Endothelial cell of umbilical vein (primary cell): ENCODE results near the gene FSTL4. TPM values are rescaled to one million over a fixed set of nuclear protein-coding genes. Genes with fewer than 3 reads are reported as not detected.

Experiments used
- BruUV-seq: library from RNA; stranded (reverse); fragments of 400-500 nt; replicated peaks from 2 replicates; lab custom pipeline; 2021; lab: Mats Ljungman, UMichigan
- CTCF ChIA-PET: fragments of 300-600, 350-600 bp; sonication (Branson Sonifier 250); formaldehyde crosslinking; loops from one replicate; lab custom pipeline; 2021; ENCODE audit warnings: antibody characterized with exemption, inconsistent platforms; lab: Charles Lee
- POLR2A ChIA-PET: fragments of 300-600, 350-600 bp; sonication (Branson Sonifier 250); formaldehyde crosslinking; loops from one replicate; lab custom pipeline; 2021; ENCODE audit warnings: antibody characterized with exemption, inconsistent platforms; lab: Charles Lee
- DNase-seq: peaks from one replicate; pipeline ENCODE4 v3.0.0-alpha.2; 2011; ENCODE audit warnings: low read depth, low spot score
- FAIRE-seq: peaks from 2 replicates; lab custom pipeline; 2011; peaks lifted over from hg19 to GRCh38; lab: Jason Lieb, UNC
- H2AFZ ChIP-seq: 2 replicates; pipeline ENCODE4 v1.6.0; 2012; ENCODE audit warnings: low read depth, low read length, control low read depth, inconsistent platforms
- H3K27ac ChIP-seq: 2 replicates; pipeline ENCODE4 v1.5.1; 2011; ENCODE audit warnings: low read depth, mild to moderate bottlenecking, control low read depth, low read length, moderate library complexity; ENCODE audit not compliant: insufficient read depth
- H3K27me3 ChIP-seq, 2 experiments: 2 replicates each; pipeline versions ENCODE4 v1.6.0 to v1.6.1; 2011; ENCODE audit warnings: low read length in 2 of 2, mixed read lengths in 1 of 2; ENCODE audit not compliant: control insufficient read depth in 2 of 2, insufficient read depth in 2 of 2
- H3K36me3 ChIP-seq, 2 experiments: 2 replicates in 1 of 2; 3 replicates in 1 of 2; pipeline ENCODE4 v1.5.1; 2011; ENCODE audit warnings: low read length in 2 of 2, mild to moderate bottlenecking in 1 of 2, moderate library complexity in 1 of 2; ENCODE audit not compliant: control insufficient read depth in 2 of 2, insufficient read depth in 2 of 2; ENCODE audit errors: extremely low read depth in 1 of 2
- H3K4me1 ChIP-seq: 3 replicates; pipeline ENCODE4 v1.5.1; 2011; ENCODE audit warnings: mild to moderate bottlenecking, low read length; ENCODE audit not compliant: control insufficient read depth, insufficient read depth; ENCODE audit errors: extremely low read depth
- H3K4me2 ChIP-seq: 2 replicates; pipeline ENCODE4 v1.6.1; 2011; ENCODE audit warnings: low read length, control low read depth, mixed read lengths; ENCODE audit not compliant: insufficient read depth
- H3K4me3 ChIP-seq, 3 experiments: fragments of 200-600 bp in 1 of 3; sonication (generic), shearing (Covaris generic) in 1 of 3; replicated peaks in 1 of 3; 2 replicates each; pipeline ENCODE4 v1.5.1; 2011 to 2016; ENCODE audit warnings: control low read depth in 3 of 3, low read length in 3 of 3, mild to moderate bottlenecking in 2 of 3, inconsistent platforms in 1 of 3, low read depth in 1 of 3, moderate library complexity in 1 of 3; ENCODE audit not compliant: insufficient read depth in 1 of 3
- H3K79me2 ChIP-seq: 2 replicates; pipeline ENCODE4 v1.6.0; 2012; ENCODE audit warnings: low read length, inconsistent platforms; ENCODE audit not compliant: control insufficient read depth, insufficient read depth
- H3K9ac ChIP-seq: replicated peaks from 2 replicates; pipeline ENCODE3; 2011; ENCODE audit warnings: low read length, control low read depth; ENCODE audit not compliant: insufficient read depth; ENCODE audit errors: extremely low read depth
- H3K9me1 ChIP-seq: replicated peaks from 3 replicates; pipeline ENCODE4 v1.6.0; 2011; ENCODE audit warnings: mild to moderate bottlenecking, low read length; ENCODE audit not compliant: control insufficient read depth, insufficient read depth; ENCODE audit errors: extremely low read depth
- H3K9me3 ChIP-seq: replicated peaks from 2 replicates; pipeline ENCODE4 v1.5.1; 2012; ENCODE audit warnings: low read length, inconsistent platforms; ENCODE audit not compliant: control insufficient read depth, insufficient read depth
- H4K20me1 ChIP-seq: replicated peaks from 2 replicates; pipeline ENCODE3; 2011; ENCODE audit warnings: mild to moderate bottlenecking, low read length; ENCODE audit not compliant: control insufficient read depth, insufficient read depth; ENCODE audit errors: extremely low read depth
- EZH2 ChIP-seq: IDR thresholded peaks from 2 replicates; pipeline ENCODE4 v1.6.1; 2012; ENCODE audit warnings: borderline replicate concordance, low read depth, mild to moderate bottlenecking, moderate library complexity, low read length, inconsistent platforms; ENCODE audit not compliant: severe bottlenecking
- FOS ChIP-seq: IDR thresholded peaks from 2 replicates; pipeline ENCODE4 v1.6.1; 2011; ENCODE audit warnings: mild to moderate bottlenecking, low read length, moderate library complexity, borderline replicate concordance; ENCODE audit not compliant: insufficient read depth
- GATA2 ChIP-seq: IDR thresholded peaks from 2 replicates; pipeline ENCODE4 v1.7.0; 2011; ENCODE audit warnings: low read depth, mild to moderate bottlenecking, moderate library complexity, mixed read lengths, low read length; ENCODE audit not compliant: insufficient read length, insufficient read depth
- JUN ChIP-seq: IDR thresholded peaks from 2 replicates; pipeline ENCODE4 v1.6.1; 2011; ENCODE audit warnings: borderline replicate concordance, low read depth; ENCODE audit not compliant: insufficient read length, insufficient read depth
- MYC ChIP-seq: IDR thresholded peaks from one replicate; pipeline ENCODE4 v1.6.1; 2011; ENCODE audit warnings: mild to moderate bottlenecking, low read depth, low read length
- POLR2A ChIP-seq: IDR thresholded peaks from 2 replicates; pipeline ENCODE4 v1.6.1; 2012; ENCODE audit warnings: low read depth, mild to moderate bottlenecking, control low read depth, low read length
- POLR2AphosphoS5 ChIP-seq: IDR thresholded peaks from 2 replicates; pipeline ENCODE4 v1.6.1; 2012; ENCODE audit warnings: low read depth, mild to moderate bottlenecking, control low read depth, low read length, moderate library complexity; ENCODE audit not compliant: insufficient read depth
- dilution Hi-C: fragments of 300-500 bp; cut with MboI; formaldehyde crosslinking; loops from one replicate; pipeline ENCODE4 v1.15.0; 2019; ENCODE audit warnings: low sequenced_read_pairs; ENCODE audit not compliant: extremely low pct_ligation_motif_present
- intact Hi-C: fragments of 100-400 bp; cut with micrococcal nuclease; formaldehyde crosslinking; loops from one replicate; pipeline ENCODE4 v1.10.0; 2022
- polyA plus RNA-seq, 4 experiments: library from polyadenylated mRNA; depleted of rRNA in 3 of 4; stranded (reverse) in 3 of 4; unstranded in 1 of 4; fragments of >200 nt; gene quantifications; 2 replicates each; pipeline versions ENCODE4 v1.2.1 to v1.2.3, GENCODE V29; 2011 to 2012; ENCODE audit warnings: missing spikeins in 1 of 4
- total RNA-seq: library from RNA; stranded (reverse); gene quantifications from 2 replicates; pipeline ENCODE4 v1.2.3, GENCODE V29; 2021
- TF ChIP-seq, protein P1 (sequence below), 2 donors: IDR thresholded peaks; 1 replicate in 1 of 2; 2 replicates in 1 of 2; pipeline ENCODE4 v1.5.1; 2011; ENCODE audit warnings: low read length in 2 of 2, mild to moderate bottlenecking in 2 of 2, moderate library complexity in 2 of 2, control low read depth in 1 of 2, inconsistent platforms in 1 of 2, low read depth in 1 of 2; ENCODE audit not compliant: insufficient read depth in 1 of 2; ENCODE audit errors: extremely low read depth in 1 of 2
- TF ChIP-seq, protein P2 (sequence below): IDR thresholded peaks from 2 replicates; pipeline ENCODE4 v1.6.1; 2011; ENCODE audit not compliant: insufficient read depth, insufficient read length

FSTL4 gene
- total and polyA plus RNA-seq, 2 donors (not counting 3 experiments of a cell fraction or from before 2014, with no cell fraction given), result 0.18 TPM; not detected in 1

DNA sequence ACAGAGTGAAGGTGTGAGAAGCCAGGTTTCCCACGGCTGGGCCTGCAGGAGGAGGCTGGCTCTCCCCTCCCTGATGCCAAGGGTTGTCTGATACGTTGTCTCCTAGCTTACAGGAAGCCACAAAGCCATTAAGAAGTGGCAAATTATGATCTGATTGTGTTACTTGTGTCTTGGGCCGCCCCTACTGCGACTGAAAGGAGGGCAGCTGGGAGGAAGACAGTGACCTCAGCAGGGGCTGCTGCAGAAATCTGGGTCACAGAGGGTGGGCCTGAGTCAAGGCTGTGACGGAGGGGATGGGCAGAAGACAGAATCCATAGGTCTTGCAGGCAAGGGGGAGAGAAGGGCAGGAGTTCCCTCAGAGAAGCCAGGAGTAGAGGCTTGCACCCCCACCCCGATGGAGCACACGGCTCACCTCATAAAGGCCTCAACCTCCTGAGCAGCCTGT, 145.0 kb downstream of the FSTL4 start:
- Histone ChIP-seq H3K9ac (no peak overlapping the region), H3K4me1 (no peaks in the 10 kb centered on the region), H3K36me3 (no peaks in the 10 kb centered on the region), H3K9me1 (no peaks in the 10 kb centered on the region), H3K79me2 (no peaks in the 10 kb centered on the region), H3K4me2 (no peak overlapping the region), H4K20me1 (no peaks in the 10 kb centered on the region), H3K27ac (no peak overlapping the region), H2AFZ (no peak overlapping the region), H3K4me3 (no peak overlapping the region), H3K9me3 (no peaks in the 10 kb centered on the region), H3K27me3 (peaks cover 0 to 2% of the 10 kb centered on the region in 2 experiments)
- ChIA-PET POLR2A (no interaction called here), CTCF (interaction anchor here (1.2 kb wide), 1 partner anchor 14 kb away, joined by 3 read pairs; no protein-coding TSS in a partner anchor)
- TF ChIP-seq GATA2 (no peak), MYC (no peak), JUN (no peak), POLR2AphosphoS5 (no peak), FOS (no peak), POLR2A (no peak)
- FAIRE-seq (no peak), DNase-seq (no peak)
- dilution Hi-C loops (no loop called here), intact Hi-C loops (no loop called here)
- no TSS peak for BruUV-seq

DNA sequence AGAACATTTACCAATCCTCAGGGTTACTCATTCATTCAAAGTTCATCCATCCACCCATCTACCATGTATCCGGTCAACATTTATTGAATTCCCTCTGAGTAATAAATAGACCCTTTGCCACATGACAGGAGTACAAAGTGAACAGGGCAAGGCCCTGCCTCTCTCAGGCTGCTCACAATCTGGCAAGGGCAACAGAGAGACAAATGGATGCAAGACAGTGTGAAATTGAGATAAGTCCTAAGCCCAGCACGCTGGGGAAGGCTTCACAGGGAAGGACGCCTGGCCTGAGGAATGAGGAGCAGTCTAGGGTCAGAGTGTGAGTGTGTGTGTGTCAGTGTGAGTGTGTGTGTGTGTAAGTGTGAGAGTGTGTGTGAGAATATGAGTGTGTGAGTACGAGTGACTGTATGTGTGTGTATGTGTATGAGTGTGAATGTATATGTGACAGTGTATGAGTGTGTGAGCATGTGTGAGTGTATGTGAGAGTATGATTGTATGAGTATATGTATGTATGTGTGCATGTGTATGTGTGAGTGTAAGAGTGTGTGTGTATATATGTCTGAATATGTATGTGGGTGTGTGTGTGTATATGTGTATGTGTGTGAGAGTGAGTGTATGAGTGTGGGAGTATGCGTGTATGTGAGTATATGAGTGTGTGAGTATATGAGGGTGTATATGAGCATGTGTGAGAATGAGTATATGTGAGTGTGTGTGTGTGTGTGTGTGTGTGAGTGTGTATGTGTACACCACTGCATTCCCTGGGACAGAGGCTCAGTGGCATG, 145.6 kb downstream of the FSTL4 start:
- FAIRE-seq, result no peak
- POLR2A ChIA-PET, result no interaction called here
- no peaks in the 10 kb centered on the region for H3K36me3 ChIP-seq
- peaks cover 0 to under 1% of the 10 kb centered on the region in 2 experiments for H3K27me3 ChIP-seq
- BruUV-seq, result no TSS peak
- no peaks in the 10 kb centered on the region for H3K4me1 ChIP-seq
- intact Hi-C loops (no loop called here), dilution Hi-C loops (no loop called here)
- no peak for TF ChIP-seq FOS
- TF ChIP-seq GATA2, result no peak
- TF ChIP-seq, protein P1, sequence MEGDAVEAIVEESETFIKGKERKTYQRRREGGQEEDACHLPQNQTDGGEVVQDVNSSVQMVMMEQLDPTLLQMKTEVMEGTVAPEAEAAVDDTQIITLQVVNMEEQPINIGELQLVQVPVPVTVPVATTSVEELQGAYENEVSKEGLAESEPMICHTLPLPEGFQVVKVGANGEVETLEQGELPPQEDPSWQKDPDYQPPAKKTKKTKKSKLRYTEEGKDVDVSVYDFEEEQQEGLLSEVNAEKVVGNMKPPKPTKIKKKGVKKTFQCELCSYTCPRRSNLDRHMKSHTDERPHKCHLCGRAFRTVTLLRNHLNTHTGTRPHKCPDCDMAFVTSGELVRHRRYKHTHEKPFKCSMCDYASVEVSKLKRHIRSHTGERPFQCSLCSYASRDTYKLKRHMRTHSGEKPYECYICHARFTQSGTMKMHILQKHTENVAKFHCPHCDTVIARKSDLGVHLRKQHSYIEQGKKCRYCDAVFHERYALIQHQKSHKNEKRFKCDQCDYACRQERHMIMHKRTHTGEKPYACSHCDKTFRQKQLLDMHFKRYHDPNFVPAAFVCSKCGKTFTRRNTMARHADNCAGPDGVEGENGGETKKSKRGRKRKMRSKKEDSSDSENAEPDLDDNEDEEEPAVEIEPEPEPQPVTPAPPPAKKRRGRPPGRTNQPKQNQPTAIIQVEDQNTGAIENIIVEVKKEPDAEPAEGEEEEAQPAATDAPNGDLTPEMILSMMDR (IDR thresholded peaks at IDR 0.05; ENCODE audit: extremely low read depth in 1 of 2, insufficient read depth in 1 of 2, low read depth in 1 of 2, low read length in 2 of 2), result no peak
- TF ChIP-seq EZH2, result no peak
- no peak for TF ChIP-seq MYC
- TF ChIP-seq, protein P2, sequence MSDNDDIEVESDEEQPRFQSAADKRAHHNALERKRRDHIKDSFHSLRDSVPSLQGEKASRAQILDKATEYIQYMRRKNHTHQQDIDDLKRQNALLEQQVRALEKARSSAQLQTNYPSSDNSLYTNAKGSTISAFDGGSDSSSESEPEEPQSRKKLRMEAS, result no peak
- no peak for TF ChIP-seq POLR2A
- no peak for TF ChIP-seq POLR2AphosphoS5
- no peak for TF ChIP-seq JUN
- no peak overlapping the region for H2AFZ ChIP-seq
- no peak overlapping the region for H3K4me3 ChIP-seq
- H3K27ac ChIP-seq, result no peak overlapping the region
- H3K4me2 ChIP-seq, result no peak overlapping the region
- no peak overlapping the region for H3K9ac ChIP-seq
- H3K9me3 ChIP-seq, result no peaks in the 10 kb centered on the region
- CTCF ChIA-PET, result no interaction called here
- H4K20me1 ChIP-seq, result no peaks in the 10 kb centered on the region
- H3K9me1 ChIP-seq, result no peaks in the 10 kb centered on the region
- no peaks in the 10 kb centered on the region for H3K79me2 ChIP-seq
- no peak for DNase-seq
